Amniotic epithelial cell (primary cell): ENCODE measurements around the gene CRKL.
"Not testable (repeated sequence)": the region's sequence is repeated elsewhere in the genome, so short reads cannot be mapped to it uniquely, and the experiment has no call there.

Experiments
- DNase-seq: peaks from one replicate; pipeline ENCODE4 v3.0.0-alpha.2; 2010; ENCODE audit warnings: low read depth

Gene CRKL

DNA sequence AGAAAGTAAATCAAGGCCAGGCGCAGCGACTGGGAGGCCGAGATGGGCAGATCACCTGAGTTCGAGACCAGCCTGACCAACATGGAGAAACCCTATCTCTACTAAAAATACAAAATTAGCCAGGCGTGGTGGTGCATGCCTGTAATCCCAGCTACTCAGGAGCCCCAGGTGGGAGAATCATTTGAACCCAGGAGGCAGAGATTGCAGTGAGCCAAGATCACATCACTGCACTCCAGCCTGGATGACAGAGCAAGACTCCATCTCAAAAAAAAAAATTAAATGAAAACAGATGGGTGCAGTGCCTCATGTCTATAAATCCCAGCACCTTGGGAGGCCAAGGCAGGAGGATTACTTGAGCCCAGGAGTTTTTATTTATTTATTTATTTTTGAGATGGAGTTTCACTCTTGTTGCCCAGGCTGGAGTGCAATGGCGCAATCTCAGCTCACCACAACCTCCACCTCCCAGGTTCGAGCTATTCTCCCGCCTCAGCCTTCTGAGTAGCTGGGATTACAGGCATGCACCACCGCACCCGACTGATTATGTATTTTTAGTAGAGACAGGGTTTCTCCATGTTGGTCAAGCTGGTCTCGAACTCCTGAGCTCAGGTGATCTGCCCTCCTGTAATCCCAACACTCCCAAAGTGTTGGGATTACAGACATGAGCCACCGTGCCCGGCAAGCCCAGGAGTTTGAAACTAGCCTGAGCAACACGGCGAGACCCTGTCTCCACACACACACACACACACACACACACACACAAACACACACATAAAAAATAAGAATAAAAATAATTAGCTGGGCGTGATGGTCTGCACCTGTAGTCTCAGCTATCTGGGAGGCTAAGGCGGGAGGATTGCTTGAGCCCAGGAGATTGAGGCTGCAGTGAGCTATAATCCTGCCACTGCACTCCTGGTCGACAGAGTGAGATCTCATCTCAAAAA lies 15.8 kb upstream of the CRKL start:
- DNase-seq = not testable (repeated sequence)

DNA sequence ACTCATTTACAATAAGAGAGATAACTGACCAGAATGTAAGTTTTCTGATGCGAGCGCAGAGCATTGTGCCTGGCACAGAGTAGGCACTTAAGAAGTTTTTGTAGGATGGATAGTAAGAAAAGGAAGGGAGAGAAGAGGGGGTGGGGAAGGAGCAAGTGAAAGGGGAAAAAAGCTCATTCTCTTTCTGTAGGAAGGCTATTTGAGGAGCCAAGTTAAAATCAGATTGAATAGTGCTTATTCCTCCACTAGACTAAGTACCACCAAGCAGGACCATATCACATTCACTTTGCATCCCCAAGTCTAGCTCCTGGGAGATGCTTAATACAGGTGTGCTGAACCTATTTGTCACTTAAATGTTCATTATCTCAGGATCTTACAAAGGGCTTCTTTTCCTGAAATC lies 14.1 kb upstream of the CRKL start:
- no peak for DNase-seq

DNA sequence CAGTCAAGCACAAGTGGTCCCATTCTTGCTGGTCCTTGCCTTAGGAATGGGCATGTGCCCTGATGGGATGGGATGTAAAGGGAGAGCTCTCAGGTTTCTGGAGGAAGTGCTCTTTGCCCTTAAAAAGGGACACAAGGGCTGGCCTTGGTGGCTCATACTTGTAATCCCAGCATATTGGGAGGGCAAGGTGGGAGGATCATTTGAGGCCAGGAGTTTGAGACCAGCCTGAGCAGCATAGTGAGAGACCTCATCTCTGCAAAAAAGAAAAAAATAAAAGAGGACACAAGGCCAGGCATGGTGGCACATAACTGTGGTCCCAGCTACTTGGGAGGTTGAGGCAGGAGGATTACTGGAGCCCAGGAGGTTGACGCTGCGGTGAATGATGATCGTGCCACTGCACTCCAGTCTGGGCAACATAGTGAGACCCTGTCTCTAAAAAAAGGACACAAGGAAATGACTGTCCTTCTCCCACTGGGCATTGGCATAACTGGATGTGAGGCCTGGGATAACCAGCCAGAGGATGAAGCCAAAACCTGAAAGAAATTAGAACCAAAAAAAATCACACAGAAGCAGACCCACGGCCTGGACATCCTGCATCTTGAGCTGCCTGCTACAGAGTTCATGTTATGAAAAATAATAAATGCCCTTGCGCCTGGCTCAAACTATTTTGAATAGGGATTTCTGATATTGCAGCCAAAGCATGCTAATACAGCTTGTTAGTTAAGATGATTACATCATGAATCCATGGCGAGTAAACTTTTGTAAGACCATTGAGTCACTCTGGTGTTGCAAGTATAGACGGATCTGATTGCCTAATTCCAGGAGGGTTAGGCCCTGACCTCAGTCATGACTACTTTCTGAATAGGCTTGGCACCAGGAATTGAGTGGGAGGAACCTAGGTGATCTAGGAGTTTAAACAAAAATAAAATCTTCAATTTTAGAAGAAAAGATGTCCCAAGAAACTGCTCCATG lies 12.9 kb upstream of the CRKL start:
- peak; percentile 100 for DNase-seq

DNA sequence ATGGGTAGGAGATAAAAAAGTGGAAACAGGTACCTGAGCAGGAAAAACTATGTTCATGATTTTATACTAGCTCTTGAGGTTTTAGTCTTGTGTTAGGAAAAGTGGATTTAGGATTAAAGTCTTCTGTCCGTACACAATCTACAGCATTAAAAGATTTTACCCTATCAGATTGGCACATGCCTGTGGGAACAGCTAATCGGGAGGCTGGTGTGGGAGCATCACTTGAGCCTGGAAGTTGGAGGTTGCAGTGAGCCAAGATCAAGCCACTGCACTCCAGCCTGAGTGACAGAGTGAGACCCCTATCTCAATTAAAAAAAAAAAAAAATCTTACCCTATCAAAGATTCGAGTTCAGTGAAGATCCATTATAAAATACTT lies 12.2 kb upstream of the CRKL start:
- peak; percentile 80 for DNase-seq

DNA sequence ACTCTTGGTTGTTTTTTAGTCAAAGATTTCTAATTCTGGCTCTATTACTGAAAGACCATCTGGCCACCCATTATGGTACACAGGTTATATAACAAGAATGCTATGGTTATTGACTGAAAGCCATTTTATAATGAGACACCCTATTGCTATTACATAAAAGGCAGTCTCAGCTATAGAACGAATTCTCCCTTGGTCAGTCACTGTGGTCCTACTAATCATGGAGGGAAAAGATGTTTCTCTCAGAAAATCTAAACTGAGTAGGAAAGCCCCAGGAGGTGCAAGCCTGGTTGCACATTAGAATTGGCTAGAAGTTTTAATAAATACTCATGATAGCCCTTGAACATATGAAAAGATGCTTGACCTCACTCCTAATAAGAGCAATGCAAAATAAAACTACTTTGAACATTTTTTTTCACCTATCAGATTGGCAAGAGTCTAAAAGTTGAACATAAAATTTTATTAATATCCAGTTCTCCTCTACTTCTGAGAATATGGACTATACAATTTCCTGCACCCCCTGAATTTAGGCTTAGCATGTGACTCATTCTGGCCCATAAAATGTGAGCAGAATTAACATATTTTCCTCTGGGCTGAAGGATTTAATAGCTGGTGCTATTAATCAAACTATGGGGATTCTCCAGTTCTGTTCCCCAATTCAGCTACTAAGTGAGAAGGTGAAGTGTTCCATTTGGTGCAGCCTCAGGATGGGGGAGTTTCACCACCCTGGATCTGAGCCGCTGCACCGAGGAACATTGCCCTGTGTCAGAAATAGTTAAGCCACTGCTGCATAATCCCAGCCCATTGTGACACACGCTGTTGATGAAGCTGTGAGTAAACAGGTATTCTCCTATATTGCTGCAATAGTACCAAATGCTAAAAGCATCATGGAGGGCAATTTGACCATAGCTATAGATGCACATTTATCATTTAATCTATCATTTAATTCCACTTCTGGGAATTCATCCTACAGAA lies 11.5 kb upstream of the CRKL start:
- DNase-seq = no peak

DNA sequence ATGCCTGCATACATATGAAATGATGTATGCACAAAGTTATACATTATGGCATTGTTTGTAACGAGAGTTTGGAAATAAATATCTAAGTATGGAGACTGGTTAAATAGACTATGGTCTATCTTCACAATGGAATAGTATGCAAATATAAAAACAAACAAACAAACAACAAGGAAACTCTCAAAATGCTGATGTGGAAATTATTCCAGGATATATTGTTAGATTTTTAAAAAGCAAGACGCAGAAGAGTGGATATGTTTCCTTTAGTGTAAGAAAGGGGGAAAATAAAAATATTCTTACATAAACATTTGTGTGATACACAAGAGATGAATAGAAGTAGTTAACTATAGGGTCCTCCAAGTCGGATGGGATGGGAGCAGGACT lies 10.8 kb upstream of the CRKL start:
- DNase-seq = no peak

DNA sequence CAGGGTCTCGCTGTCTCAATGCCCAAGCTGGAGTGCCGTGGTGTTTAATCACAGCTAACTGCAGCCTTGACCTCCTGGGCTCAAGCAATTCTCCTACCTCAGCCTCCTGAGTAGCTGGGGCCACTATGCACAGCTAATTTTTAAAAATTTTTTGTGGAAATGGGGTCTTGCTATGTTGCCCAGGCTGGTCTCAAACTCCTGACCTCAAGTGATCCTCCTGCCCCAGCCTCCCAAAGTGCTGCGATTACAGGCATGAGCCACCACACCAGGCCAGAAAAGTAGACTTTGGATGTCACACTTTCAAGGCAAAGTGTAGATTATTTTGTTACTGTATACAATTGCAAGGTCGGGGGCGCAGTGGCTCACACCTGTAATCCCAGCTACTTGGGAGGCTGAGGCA lies 8.5 kb upstream of the CRKL start:
- DNase-seq = not testable (repeated sequence)

DNA sequence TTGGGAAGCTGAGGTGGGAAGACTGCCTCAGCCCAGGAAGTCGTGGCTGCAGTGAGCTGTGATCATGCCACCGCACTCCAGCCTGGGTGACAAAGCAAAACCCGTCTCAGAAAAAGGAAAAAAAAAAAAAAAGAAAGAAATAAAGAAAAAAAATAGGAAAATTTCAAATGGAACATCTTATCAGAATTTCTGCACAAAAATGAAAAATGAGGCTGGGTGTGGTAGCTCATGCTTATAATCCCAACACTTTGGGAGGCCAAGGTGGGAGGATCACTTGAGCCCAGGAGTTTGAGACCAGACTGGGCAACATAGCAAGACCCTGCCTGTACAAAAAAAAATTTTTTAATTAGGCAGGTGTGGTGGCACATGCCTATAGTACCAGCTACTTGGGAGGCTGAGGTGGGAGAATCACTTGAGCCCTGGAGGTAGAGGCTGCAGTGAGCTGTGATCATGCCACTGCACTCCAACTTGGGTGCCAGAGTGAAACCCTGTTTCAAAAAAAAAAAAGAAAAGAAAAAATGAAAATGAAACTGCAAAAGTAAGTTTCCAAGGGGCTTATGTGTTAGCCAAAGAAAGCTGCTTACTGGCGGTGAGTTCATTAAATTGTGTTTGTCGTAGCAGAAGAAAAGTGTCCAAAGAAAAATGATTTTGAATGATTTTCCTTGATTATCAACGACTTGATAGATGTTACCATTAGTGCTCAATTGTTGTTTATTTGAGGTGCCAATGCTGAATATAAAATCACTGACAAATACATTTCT lies 7.5 kb upstream of the CRKL start:
- DNase-seq = no peak

DNA sequence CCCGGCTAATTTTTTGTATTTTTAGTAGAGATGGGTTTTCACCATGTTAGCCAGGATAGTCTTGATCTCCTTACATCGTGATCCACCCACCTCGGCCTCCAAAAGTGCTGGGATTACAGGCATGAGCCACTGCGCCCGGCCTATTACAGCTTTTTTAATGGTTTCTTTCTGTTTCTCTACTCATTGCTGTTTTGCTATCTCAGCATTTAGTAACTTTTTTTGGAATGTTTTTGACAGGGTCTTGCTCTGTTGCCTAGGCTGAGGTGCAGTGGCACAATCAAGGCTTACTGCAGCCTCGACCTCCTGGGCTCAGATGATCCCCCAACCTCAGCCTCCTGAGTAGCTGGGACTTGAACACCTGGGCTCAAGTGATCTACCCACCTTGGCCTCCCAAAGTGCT lies 4.7 kb upstream of the CRKL start:
- DNase-seq = no peak

DNA sequence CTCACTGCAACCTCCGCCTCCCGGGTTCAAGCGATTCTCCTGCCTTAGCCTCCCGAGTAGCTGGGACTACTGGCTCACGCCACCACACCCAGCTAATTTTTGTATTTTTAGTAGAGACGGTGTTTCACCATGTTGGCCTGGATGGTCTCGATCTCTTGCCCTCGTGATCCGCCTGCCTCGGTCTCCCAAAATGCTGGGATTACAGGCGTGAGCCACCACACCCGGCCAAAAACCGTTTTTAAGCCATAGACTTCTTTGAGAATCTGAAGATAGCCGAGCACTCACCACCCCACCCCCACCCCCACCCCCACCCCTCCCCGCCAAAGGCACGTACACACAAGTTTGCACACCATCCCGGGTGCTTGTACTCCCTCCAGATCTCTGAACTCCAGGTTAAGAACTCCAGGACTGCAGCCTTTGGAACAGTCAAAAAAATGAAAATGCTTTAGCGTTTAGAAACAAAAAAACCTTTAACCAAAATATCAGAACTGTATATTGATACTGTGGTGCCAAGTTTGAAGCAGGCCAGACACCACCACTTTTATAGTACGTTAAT lies 1.5 kb downstream of the CRKL start:
- DNase-seq = no peak

DNA sequence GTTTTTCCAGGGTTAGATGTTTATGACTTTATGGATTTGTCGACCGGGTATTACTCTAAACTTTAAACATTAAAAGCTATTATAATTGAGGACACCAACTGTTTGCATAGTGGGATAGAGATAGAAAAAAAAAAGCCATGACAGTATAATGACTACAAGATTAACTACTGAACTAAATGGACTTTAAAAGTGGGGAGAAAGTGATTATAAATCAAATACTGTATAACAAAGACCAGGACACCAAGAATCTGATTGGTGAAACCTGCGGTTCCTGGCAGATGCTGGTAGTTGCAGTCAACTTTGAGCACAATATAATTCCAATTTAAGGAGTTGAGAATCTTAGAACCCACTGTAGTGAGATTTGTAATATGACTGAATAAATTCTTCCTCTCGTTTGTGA lies 2.5 kb downstream of the CRKL start:
- peak; percentile 40 for DNase-seq

DNA sequence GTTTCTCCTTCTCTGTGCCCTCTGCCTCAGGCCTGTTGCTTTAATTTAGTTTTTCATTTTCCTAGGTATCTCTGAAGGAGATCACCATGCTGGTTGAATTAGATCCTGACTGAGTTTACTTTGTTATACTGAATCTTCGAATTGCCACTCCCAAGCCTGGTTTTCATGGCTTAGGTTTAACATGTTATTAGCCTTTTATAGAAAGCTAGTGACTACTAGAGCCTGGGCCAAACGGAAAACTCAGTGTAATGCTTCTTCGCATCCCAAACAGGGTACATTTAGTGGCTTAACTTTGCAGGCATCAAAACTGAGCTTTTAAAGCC lies 3.6 kb downstream of the CRKL start:
- no peak for DNase-seq

DNA sequence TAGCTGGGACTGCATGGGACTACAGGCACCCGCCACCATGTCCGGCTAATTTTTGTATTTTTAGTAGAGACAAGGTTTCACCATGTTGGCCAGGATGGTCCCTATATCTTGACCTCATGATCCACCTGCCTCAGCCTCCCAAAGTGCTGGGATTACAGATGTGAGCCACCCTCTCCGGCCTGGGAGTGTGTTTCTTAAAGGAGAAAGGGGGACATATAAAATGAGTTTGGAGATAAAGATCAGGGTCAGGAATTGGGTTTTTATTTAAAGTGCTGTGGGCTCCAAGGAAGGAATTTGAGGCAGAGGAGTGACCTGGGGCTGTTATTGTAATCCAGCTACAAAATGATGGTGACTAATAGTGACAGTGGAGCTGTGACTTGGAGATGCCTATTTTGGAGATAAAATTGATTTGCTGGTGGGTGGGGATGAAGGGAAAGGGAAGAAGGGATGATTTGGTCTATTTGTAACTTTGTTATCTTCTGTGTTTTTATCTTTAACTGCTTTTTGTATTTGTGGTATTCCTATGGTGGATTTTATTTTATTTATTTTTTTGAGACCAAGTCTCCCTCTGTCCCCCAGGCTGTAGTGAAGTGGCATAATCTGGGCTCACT lies 5.0 kb downstream of the CRKL start:
- DNase-seq = no peak

DNA sequence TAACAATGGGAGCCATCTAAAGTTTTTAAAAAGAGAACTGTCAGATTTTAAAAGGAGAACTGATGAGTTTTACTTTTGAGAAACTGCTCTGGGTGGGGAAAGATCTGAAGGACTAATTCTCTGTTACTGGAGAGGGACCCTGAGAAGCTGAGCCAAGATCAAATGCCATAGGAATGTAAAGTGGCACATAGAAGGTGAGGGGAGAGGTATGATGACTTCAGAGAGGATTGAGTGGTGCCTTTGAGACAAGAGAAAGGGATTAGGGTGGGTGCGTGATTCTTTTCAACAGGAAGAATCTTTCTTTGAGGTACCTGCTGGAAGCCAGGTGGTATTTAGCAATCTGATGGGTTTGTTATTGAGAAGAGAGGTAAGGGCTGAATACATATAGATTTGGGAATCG lies 9.0 kb downstream of the CRKL start:
- DNase-seq = no peak

DNA sequence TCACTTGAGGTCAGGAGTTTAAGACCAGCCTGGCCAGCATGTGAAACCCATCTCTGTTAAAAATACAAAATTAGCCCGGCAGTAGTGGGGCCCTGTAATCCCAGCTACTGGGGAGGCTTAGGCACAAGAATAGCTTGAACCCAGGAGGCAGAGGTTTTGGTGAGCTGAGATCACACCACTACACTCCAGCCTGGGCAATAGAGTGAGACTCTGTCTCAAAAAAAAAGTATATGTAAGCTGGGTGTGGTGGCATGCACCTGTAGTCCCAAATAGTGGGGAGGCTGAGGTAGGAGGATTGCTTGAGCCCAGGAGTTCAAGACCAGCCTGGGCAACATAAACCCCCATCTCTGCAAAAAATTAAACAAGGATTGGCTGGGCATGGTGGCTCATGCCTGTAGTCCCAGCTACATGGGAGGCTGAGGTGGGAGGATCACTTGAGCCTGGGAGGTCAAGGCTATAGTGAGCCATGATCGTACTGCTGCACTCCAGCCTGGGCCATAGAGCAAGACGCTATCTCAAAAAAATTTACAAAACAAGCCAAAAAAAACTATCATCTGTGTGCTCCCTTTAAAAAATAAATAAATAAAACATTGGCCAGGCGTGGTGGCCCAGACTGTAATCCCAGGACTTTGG lies 10.8 kb downstream of the CRKL start:
- DNase-seq = no peak

DNA sequence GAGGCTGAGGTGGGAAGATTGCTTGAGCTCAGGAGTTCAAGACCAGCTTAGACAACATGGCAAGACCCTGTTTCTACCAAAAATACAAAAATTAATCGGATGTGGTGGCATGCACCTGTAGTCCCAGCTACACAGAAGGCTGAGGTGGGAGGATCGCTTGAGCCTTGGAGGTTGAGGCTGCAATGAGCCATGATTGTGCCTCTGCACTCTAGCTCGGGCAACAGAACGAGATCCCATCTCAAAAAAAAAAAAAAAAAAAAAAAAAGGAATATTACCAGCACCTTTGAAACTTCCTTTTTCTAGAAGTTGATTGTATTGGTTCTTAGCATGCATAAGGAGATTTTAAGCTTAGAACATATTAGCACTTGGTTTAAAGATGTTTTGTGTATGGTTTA lies 11.4 kb downstream of the CRKL start:
- DNase-seq = no peak

DNA sequence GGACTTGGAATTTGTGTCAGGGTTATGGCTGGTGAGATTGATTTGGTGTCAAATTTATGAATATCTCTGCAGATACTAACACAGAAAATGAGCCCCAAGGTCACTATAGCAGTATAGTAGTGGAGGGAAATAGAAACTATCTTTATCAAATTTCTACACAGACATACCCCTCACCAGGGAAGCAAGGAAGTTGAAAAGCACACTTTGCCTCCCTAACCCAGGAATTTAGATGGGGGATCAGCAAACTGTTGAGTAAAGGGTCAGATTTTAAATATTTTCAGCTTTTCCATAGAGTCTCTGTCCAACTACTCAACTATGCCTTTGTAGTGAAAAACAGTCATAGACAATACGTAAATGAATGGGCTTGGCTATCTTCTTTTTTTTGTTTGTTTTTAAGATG lies 12.8 kb downstream of the CRKL start:
- DNase-seq = no peak

DNA sequence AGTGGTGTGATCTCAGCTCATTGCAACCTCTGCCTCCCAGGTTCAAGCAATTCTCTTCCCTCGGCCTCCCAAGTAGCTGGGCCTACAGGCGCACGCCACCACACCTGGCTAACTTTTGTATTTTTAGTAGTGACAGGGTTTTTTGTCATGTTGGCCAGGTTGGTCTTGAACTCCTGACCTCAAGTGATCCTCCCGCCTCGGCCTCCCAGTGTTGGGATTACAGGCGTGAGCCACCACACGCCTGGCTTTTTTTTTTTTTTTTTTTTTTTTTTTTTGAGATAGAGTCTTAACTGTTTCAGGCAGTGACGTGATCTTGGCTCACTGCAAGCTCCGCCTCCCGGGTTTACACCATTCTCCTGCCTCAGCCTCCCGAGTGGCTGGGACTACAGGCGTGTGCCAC lies 13.2 kb downstream of the CRKL start:
- not testable (repeated sequence) for DNase-seq

DNA sequence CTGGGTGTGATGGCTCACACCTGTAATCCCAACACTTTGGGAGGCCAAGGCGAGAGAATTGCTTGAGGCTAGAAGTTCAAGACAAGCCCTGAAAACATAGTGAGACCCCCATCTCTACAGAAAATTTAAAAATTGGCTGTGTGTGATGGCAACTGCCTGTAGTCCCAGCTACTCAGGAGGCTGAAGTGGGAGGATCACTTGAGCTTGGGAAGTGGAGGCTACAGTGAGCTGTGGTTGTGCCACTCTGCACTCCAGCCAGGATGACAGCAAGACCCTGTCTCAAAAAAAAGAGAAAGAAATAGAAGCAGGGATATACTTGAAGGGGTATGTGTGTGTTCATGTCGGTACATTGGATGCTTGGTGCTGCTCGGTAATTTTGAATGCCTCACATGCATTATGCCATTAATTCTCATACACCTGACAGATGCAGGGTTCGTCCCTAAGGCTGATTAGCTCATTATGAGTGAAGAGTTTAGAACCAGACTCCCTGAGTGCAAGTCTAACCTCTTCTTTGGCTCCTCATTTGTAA lies 14.0 kb downstream of the CRKL start:
- no peak for DNase-seq

DNA sequence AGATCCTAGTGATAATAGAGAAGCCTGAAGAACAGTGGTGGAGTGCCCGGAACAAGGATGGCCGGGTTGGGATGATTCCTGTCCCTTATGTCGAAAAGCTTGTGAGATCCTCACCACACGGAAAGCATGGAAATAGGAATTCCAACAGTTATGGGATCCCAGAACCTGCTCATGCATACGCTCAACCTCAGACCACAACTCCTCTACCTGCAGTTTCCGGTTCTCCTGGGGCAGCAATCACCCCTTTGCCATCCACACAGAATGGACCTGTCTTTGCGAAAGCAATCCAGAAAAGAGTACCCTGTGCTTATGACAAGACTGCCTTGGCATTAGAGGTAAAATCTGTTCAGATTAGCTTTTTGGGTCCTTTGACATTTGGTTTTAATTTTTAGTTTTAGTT lies 16.7 kb downstream of the CRKL start:
- no peak for DNase-seq
